Liver (tissue), 9 donors: ENCODE measurements around the gene CHP2. TPM values are rescaled to one million over a fixed set of nuclear protein-coding genes. Genes with fewer than 3 reads are reported as not detected.

Experiments
- DNase-seq: peaks from one replicate; pipeline ENCODE4 v3.0.0-alpha.2; 2017; ENCODE audit warnings: low spot score
- H3K27ac ChIP-seq, 2 donors: one replicate each; pipeline ENCODE4 v1.7.0; 2013; ENCODE audit warnings: inconsistent platforms in 2 of 2, low read length in 2 of 2, control low read depth in 1 of 2, low read depth in 1 of 2, mild to moderate bottlenecking in 1 of 2
- H3K27me3 ChIP-seq, 4 donors: one replicate each; pipeline versions ENCODE4 v1.6.1 to v1.7.0; 2013; ENCODE audit warnings: low read length in 3 of 4, inconsistent platforms in 1 of 4, mild to moderate bottlenecking in 1 of 4, moderate library complexity in 1 of 4; ENCODE audit not compliant: control insufficient read depth in 4 of 4, insufficient read depth in 4 of 4
- H3K36me3 ChIP-seq, 4 donors: one replicate each; pipeline versions ENCODE4 v1.6.1 to v1.7.0; 2013; ENCODE audit warnings: low read length in 3 of 4, mild to moderate bottlenecking in 3 of 4, low read depth in 1 of 4, moderate library complexity in 1 of 4; ENCODE audit not compliant: control insufficient read depth in 4 of 4, insufficient read depth in 3 of 4
- H3K4me1 ChIP-seq, 4 donors: one replicate each; pipeline versions ENCODE4 v1.6.1 to v1.7.0; 2013; ENCODE audit warnings: low read length in 3 of 4, mild to moderate bottlenecking in 3 of 4, moderate library complexity in 1 of 4; ENCODE audit not compliant: control insufficient read depth in 4 of 4, insufficient read depth in 4 of 4
- H3K4me3 ChIP-seq, 3 donors: one replicate each; pipeline versions ENCODE4 v1.6.1 to v1.7.0; 2013; ENCODE audit warnings: low read length in 3 of 3, control low read depth in 1 of 3, low read depth in 1 of 3, mild to moderate bottlenecking in 1 of 3
- H3K9ac ChIP-seq, 2 donors: one replicate each; pipeline ENCODE4 v1.7.0; 2013; ENCODE audit warnings: low read length in 2 of 2, mild to moderate bottlenecking in 2 of 2, moderate library complexity in 2 of 2, control low read depth in 1 of 2, low read depth in 1 of 2
- H3K9me3 ChIP-seq, 4 donors: one replicate each; pipeline versions ENCODE4 v1.6.1 to v1.7.0; 2013; ENCODE audit warnings: low read length in 3 of 4; ENCODE audit not compliant: control insufficient read depth in 4 of 4
- ATF3 ChIP-seq: IDR thresholded peaks from 2 replicates; pipeline ENCODE4 v1.6.1; 2016; ENCODE audit warnings: antibody characterized with exemption
- EGR1 ChIP-seq, 2 donors: IDR thresholded peaks; 2 replicates each; pipeline ENCODE4 v1.6.1; 2016 to 2018; ENCODE audit warnings: antibody characterized with exemption in 2 of 2, low read depth in 2 of 2
- FOXA2 ChIP-seq: IDR thresholded peaks from 2 replicates; pipeline ENCODE4 v1.6.1; 2016; ENCODE audit warnings: antibody characterized with exemption
- MAX ChIP-seq: IDR thresholded peaks from 2 replicates; pipeline ENCODE4 v1.6.1; 2016; ENCODE audit warnings: antibody characterized with exemption
- NR2F2 ChIP-seq: IDR thresholded peaks from 2 replicates; pipeline ENCODE4 v1.6.1; 2016; ENCODE audit warnings: antibody characterized with exemption
- RAD21 ChIP-seq, 2 donors: IDR thresholded peaks; 2 replicates each; pipeline ENCODE4 v1.6.1; 2016; ENCODE audit warnings: antibody characterized with exemption in 2 of 2, mild to moderate bottlenecking in 2 of 2
- RXRA ChIP-seq, 2 donors: IDR thresholded peaks; 2 replicates each; pipeline ENCODE4 v1.6.1; 2017 to 2018; ENCODE audit warnings: antibody characterized with exemption in 2 of 2, mild to moderate bottlenecking in 1 of 2
- SP1 ChIP-seq: IDR thresholded peaks from 2 replicates; pipeline ENCODE4 v1.6.1; 2018; ENCODE audit warnings: antibody characterized with exemption, mild to moderate bottlenecking
- TAF1 ChIP-seq: conservative IDR thresholded peaks from 2 replicates; pipeline ENCODE4 v1.6.1; 2016; ENCODE audit warnings: antibody characterized with exemption, mild to moderate bottlenecking
- YY1 ChIP-seq: IDR thresholded peaks from 2 replicates; pipeline ENCODE4 v1.6.1; 2016; ENCODE audit warnings: antibody characterized with exemption, mild to moderate bottlenecking
- ZBTB33 ChIP-seq: IDR thresholded peaks from 2 replicates; pipeline ENCODE4 v1.6.1; 2016; ENCODE audit warnings: antibody characterized with exemption
- WGBS: extraction: QIAGEN DNeasy Blood & Tissue Kit; methylation state at CpG from one replicate; pipeline ENCODE4 v1.1.7; 2013; 5-methylcytosine and 5-hydroxymethylcytosine counted together
- polyA plus RNA-seq, 2 donors: library from polyadenylated mRNA; stranded (reverse) in 1 of 2; unstranded in 1 of 2; fragments of 200-250 nt in 1 of 2; fragments of >200 nt in 1 of 2; fragmentation: Nextera tagmentation in 1 of 2; extraction: Ambion mirVana in 1 of 2; gene quantifications; one replicate each; pipeline versions ENCODE4 v1.2.1 to v1.2.3, GENCODE V29; 2013 to 2015
- total RNA-seq, 2 donors: library from RNA; depleted of rRNA; stranded (reverse); fragments of >200 nt; gene quantifications; one replicate each; pipeline ENCODE4 v1.2.3, GENCODE V29; 2014
- donor health status: healthy.
- donor health status: healthy.
- donor health status: healthy.
- donor health status: healthy.
- donor health status: healthy.

Gene CHP2
- total and polyA plus RNA-seq, 4 donors, result not detected

- H3K4me1 ChIP-seq, result no peaks in the 10 kb centered on the region
These were observed 13.8 kb downstream of the CHP2 start for GRCh38 chr16:23768581-23768980.

GRCh38 chr16:23771027-23771426 is 16.2 kb downstream of the CHP2 start:
- 68% methylated on average over 8 of the region's 8 CpGs for WGBS
- no peak for DNase-seq

More at GRCh38 chr16:23768581-23768980, 13.8 kb downstream of the CHP2 start:
- TF ChIP-seq MAX, result no peak
- no peak for TF ChIP-seq SP1
- TF ChIP-seq TAF1, result no peak
- no peak for TF ChIP-seq FOXA2
- TF ChIP-seq RAD21 (IDR thresholded peaks at IDR 0.05), result no peak
- TF ChIP-seq ZBTB33, result no peak
- TF ChIP-seq YY1, result no peak
- no peak for TF ChIP-seq EGR1 (IDR thresholded peaks at IDR 0.05; ENCODE audit: low read depth in 2 of 2)
- no peak for TF ChIP-seq RXRA (IDR thresholded peaks at IDR 0.05)
- TF ChIP-seq ATF3, result no peak
- TF ChIP-seq NR2F2, result no peak
- 63% methylated on average over 2 of the region's 2 CpGs for WGBS
- no peak for DNase-seq
- Histone ChIP-seq H3K27ac (no peak overlapping the region), H3K9ac (no peak overlapping the region), H3K36me3 (no peaks in the 10 kb centered on the region), H3K27me3 (peaks cover 0 to 2% (median under 1%) of the 10 kb centered on the region in 4 donors), H3K4me3 (no peak overlapping the region), H3K9me3 (no peaks in the 10 kb centered on the region)

More at GRCh38 chr16:23771027-23771426, 16.2 kb downstream of the CHP2 start:
- Histone ChIP-seq H3K4me1 (no peaks in the 10 kb centered on the region), H3K27ac (no peak overlapping the region), H3K4me3 (no peak overlapping the region), H3K9me3 (no peaks in the 10 kb centered on the region), H3K36me3 (no peaks in the 10 kb centered on the region), H3K27me3 (peaks cover 0 to 3% (median under 1%) of the 10 kb centered on the region in 4 donors), H3K9ac (no peak overlapping the region)
- no peak for TF ChIP-seq EGR1 (IDR thresholded peaks at IDR 0.05; ENCODE audit: low read depth in 2 of 2)
- TF ChIP-seq TAF1, result no peak
- no peak for TF ChIP-seq RAD21 (IDR thresholded peaks at IDR 0.05)
- TF ChIP-seq ZBTB33, result no peak
- TF ChIP-seq ATF3, result no peak
